B cell (primary cell): ENCODE measurements around the gene RABL6. TPM values are rescaled to one million over a fixed set of nuclear protein-coding genes. Genes with fewer than 3 reads are reported as not detected.
"Not testable (repeated sequence)": the region's sequence is repeated elsewhere in the genome, so short reads cannot be mapped to it uniquely, and the experiment has no call there.

Experiments used
- ATAC-seq: fragments of 200-7000 bp; cut with Tn5 transposase; one replicate; pipeline ENCODE4 v1.10.0; 2021; ENCODE audit warnings: low read depth, mild to moderate bottlenecking, moderate number of reproducible peaks, moderate library complexity
- CTCF ChIA-PET: fragments of 350-600 bp; sonication (Branson Sonifier 250); formaldehyde crosslinking; loops from one replicate; lab custom pipeline; 2021; ENCODE audit warnings: antibody characterized with exemption, inconsistent platforms; lab: Charles Lee
- POLR2A ChIA-PET: fragments of 350-600 bp; sonication (Branson Sonifier 250); formaldehyde crosslinking; loops from one replicate; lab custom pipeline; 2021; ENCODE audit warnings: antibody characterized with exemption; lab: Charles Lee
- DNase-seq: peaks from one replicate; pipeline ENCODE4 v3.0.0; 2013
- H2AFZ ChIP-seq: 2 replicates; pipeline ENCODE4 v1.6.1; 2012; ENCODE audit warnings: mild to moderate bottlenecking, low read depth, low read length; ENCODE audit not compliant: insufficient read depth, poor library complexity, severe bottlenecking
- H3K27ac ChIP-seq, 2 donors: 1 replicate in 1 of 2; 2 replicates in 1 of 2; pipeline ENCODE4 v1.5.1; 2012 to 2013; ENCODE audit warnings: low read length in 2 of 2, mild to moderate bottlenecking in 2 of 2, moderate library complexity in 1 of 2
- H3K27me3 ChIP-seq, 4 experiments: fragments of 200-600 bp in 1 of 4; sonication (generic) in 1 of 4; replicated peaks in 1 of 4; 1 replicate in 2 of 4; 2 replicates in 2 of 4; pipeline versions ENCODE4 v1.6.1 to v1.7.0; 2013 to 2016; ENCODE audit warnings: low read length in 3 of 4, mild to moderate bottlenecking in 2 of 4, mixed read lengths in 1 of 4, moderate library complexity in 1 of 4; ENCODE audit not compliant: insufficient read depth in 4 of 4, control insufficient read depth in 3 of 4; ENCODE audit errors: control extremely low read depth in 1 of 4
- H3K36me3 ChIP-seq, 2 experiments: replicated peaks in 1 of 2; 1 replicate in 1 of 2; 2 replicates in 1 of 2; pipeline versions ENCODE4 v1.6.1 to v1.7.1; 2013; ENCODE audit warnings: low read length in 1 of 2; ENCODE audit not compliant: insufficient read depth in 2 of 2, control insufficient read depth in 1 of 2; ENCODE audit errors: control extremely low read depth in 1 of 2, extremely low read depth in 1 of 2
- H3K4me1 ChIP-seq, 2 donors: fragments of 200-600 bp in 1 of 2; sonication (generic) in 1 of 2; 1 replicate in 1 of 2; 2 replicates in 1 of 2; pipeline versions ENCODE4 v1.5.1 to v1.6.1; 2013 to 2017; ENCODE audit warnings: low read length in 2 of 2; ENCODE audit not compliant: control insufficient read depth in 2 of 2, insufficient read depth in 2 of 2
- H3K4me2 ChIP-seq: replicated peaks from 2 replicates; pipeline ENCODE3; 2012; ENCODE audit warnings: mild to moderate bottlenecking, low read depth, low read length; ENCODE audit not compliant: poor library complexity, severe bottlenecking
- H3K4me3 ChIP-seq, 5 experiments: fragments of 200-600 bp in 1 of 5; sonication (generic) in 1 of 5; 1 replicate in 3 of 5; 2 replicates in 2 of 5; pipeline versions ENCODE4 v1.5.1 to v1.7.0; 2011 to 2016; ENCODE audit warnings: low read length in 4 of 5, mild to moderate bottlenecking in 4 of 5, low read depth in 2 of 5, control low read depth in 1 of 5, moderate library complexity in 1 of 5; ENCODE audit not compliant: insufficient read depth in 1 of 5; ENCODE audit errors: control extremely low read depth in 1 of 5, extremely low read depth in 1 of 5
- H3K79me2 ChIP-seq: fragments of 200-600 bp; sonication (generic); one replicate; pipeline ENCODE4 v1.6.0; 2016; ENCODE audit warnings: low read length; ENCODE audit not compliant: control insufficient read depth, insufficient read depth
- H3K9ac ChIP-seq: fragments of 200-600 bp; sonication (generic); 2 replicates; pipeline ENCODE4 v1.6.1; 2017; ENCODE audit warnings: mild to moderate bottlenecking, low read length, moderate library complexity
- H3K9me3 ChIP-seq, 3 donors: one replicate each; pipeline versions ENCODE4 v1.6.1 to v1.7.1; 2013; ENCODE audit warnings: low read length in 2 of 3; ENCODE audit not compliant: control insufficient read depth in 2 of 3, insufficient read depth in 1 of 3; ENCODE audit errors: control extremely low read depth in 1 of 3
- H4K20me1 ChIP-seq: 2 replicates; pipeline ENCODE4 v1.6.0; 2012; ENCODE audit warnings: mild to moderate bottlenecking, low read length; ENCODE audit not compliant: insufficient read depth, control insufficient read depth, poor library complexity, severe bottlenecking
- H3K27ac Mint-ChIP-seq: one replicate; pipeline ENCODE4 v1.8.0; 2021; ENCODE audit warnings: mixed read lengths
- H3K27me3 Mint-ChIP-seq: one replicate; pipeline ENCODE4 v1.8.0; 2021; ENCODE audit warnings: mixed read lengths
- H3K4me1 Mint-ChIP-seq: one replicate; pipeline ENCODE4 v1.8.0; 2021; ENCODE audit warnings: mixed read lengths
- H3K4me3 Mint-ChIP-seq: one replicate; pipeline ENCODE4 v1.8.0; 2021; ENCODE audit warnings: mixed read lengths
- H3K9me3 Mint-ChIP-seq: one replicate; pipeline ENCODE4 v1.8.0; 2022; ENCODE audit warnings: mixed read lengths; ENCODE audit not compliant: insufficient read depth
- EZH2 ChIP-seq: IDR thresholded peaks from 2 replicates; pipeline ENCODE4 v1.6.1; 2012; ENCODE audit warnings: borderline replicate concordance, low read depth, mild to moderate bottlenecking, moderate library complexity, low read length; ENCODE audit not compliant: insufficient read depth, poor library complexity, severe bottlenecking
- WGBS: methylation state at CpG from one replicate; pipeline ENCODE4 v1.1.5; 2013; ENCODE audit warnings: missing lambda C conversion rate; ENCODE audit not compliant: insufficient coverage; 5-methylcytosine and 5-hydroxymethylcytosine counted together
- intact Hi-C: fragments of 100-400 bp; cut with micrococcal nuclease; formaldehyde crosslinking; loops from one replicate; pipeline ENCODE4 v1.10.0; 2022
- polyA plus RNA-seq: library from polyadenylated mRNA; depleted of rRNA; stranded (reverse); fragments of >200 nt; gene quantifications from 2 replicates; pipeline ENCODE4 v1.2.3, GENCODE V29; 2012
- total RNA-seq, 2 donors: library from RNA; stranded (reverse); fragments of 120-200 nt in 1 of 2; gene quantifications; 1 replicate in 1 of 2; 2 replicates in 1 of 2; pipeline versions ENCODE4 v1.2.3 to v1.2.4, GENCODE V29; 2013 to 2022
- TF ChIP-seq, protein P1 (sequence below): fragments of 200-600 bp; IDR thresholded peaks from one replicate; pipeline ENCODE4 v1.8.0; 2022; ENCODE audit warnings: antibody characterized with exemption, mild to moderate bottlenecking

The RABL6 gene
- total and polyA plus RNA-seq, 2 donors (not counting 1 experiment from before 2014, with no cell fraction given), result 33.6 to 70.5 TPM

DNA sequence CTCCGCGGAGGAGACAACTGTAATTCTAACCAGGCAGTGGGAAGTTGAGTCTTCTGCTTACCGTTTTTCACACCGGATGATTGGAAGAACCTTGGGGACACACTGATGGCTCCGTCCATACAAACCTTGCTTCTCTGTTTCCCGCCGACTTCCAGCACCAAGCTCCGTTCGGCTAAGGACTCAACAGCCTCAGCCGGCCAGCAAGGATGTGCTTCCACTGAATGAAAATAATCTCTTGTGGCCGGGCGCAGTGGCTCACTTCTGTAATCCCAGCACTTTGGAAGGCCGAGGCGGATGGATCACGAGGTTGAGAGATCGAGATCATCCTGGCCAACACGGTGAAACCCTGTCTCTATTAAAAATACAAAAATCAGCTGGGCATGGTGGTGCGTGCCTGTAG lies 60.2 kb downstream of the RABL6 start:
- Mint-ChIP-seq H3K9me3 (no peaks in the 10 kb centered on the region), H3K27me3 (no peaks in the 10 kb centered on the region), H3K4me1 (peaks cover 18% of the 10 kb centered on the region), H3K4me3 (peak overlapping the region; percentile 70), H3K27ac (no peak overlapping the region)
- CTCF ChIA-PET, result no interaction called here
- no peak overlapping the region for H3K27ac ChIP-seq
- H4K20me1 ChIP-seq, result peaks cover 19% of the 10 kb centered on the region
- H3K36me3 ChIP-seq, result peaks cover 0 to 14% of the 10 kb centered on the region in 2 experiments
- no peak overlapping the region for H2AFZ ChIP-seq
- POLR2A ChIA-PET, result no interaction called here
- intact Hi-C loops, result no loop called here
- 96% methylated on average over 18 of the region's 18 CpGs for WGBS
- H3K27me3 ChIP-seq, result no peaks in the 10 kb centered on the region
- no peak overlapping the region for H3K4me3 ChIP-seq
- peaks cover 0 to 11% (median 0%) of the 10 kb centered on the region in 3 donors for H3K9me3 ChIP-seq
- H3K79me2 ChIP-seq, result peaks cover 34% of the 10 kb centered on the region
- H3K4me2 ChIP-seq, result no peak overlapping the region
- no peak overlapping the region for H3K9ac ChIP-seq
- no peak for ATAC-seq
- TF ChIP-seq, protein P1, sequence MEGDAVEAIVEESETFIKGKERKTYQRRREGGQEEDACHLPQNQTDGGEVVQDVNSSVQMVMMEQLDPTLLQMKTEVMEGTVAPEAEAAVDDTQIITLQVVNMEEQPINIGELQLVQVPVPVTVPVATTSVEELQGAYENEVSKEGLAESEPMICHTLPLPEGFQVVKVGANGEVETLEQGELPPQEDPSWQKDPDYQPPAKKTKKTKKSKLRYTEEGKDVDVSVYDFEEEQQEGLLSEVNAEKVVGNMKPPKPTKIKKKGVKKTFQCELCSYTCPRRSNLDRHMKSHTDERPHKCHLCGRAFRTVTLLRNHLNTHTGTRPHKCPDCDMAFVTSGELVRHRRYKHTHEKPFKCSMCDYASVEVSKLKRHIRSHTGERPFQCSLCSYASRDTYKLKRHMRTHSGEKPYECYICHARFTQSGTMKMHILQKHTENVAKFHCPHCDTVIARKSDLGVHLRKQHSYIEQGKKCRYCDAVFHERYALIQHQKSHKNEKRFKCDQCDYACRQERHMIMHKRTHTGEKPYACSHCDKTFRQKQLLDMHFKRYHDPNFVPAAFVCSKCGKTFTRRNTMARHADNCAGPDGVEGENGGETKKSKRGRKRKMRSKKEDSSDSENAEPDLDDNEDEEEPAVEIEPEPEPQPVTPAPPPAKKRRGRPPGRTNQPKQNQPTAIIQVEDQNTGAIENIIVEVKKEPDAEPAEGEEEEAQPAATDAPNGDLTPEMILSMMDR, result no peak
- TF ChIP-seq EZH2, result no peak
- no peak for DNase-seq
- peaks cover 8 to 19% of the 10 kb centered on the region in 2 donors for H3K4me1 ChIP-seq

- H3K27me3 Mint-ChIP-seq, result no peaks in the 10 kb centered on the region
- peaks cover 16% of the 10 kb centered on the region for H3K4me1 Mint-ChIP-seq
- intact Hi-C loops, result no loop called here
- CTCF ChIA-PET, result interaction anchor here (1.2 kb wide), 1 partner anchor 27 kb away, joined by 6 read pairs; the partner anchor contains the start of gene AJM1
- Histone ChIP-seq H3K27ac (no peak overlapping the region), H3K9ac (no peak overlapping the region), H2AFZ (no peak overlapping the region), H3K79me2 (peaks cover 27% of the 10 kb centered on the region), H3K4me3 (no peak overlapping the region), H3K27me3 (no peaks in the 10 kb centered on the region), H3K36me3 (peaks cover 0 to 7% of the 10 kb centered on the region in 2 experiments), H3K4me1 (peaks cover 8 to 19% of the 10 kb centered on the region in 2 donors), H4K20me1 (peaks cover 12% of the 10 kb centered on the region), H3K9me3 (peaks cover 0 to 14% (median 0%) of the 10 kb centered on the region in 3 donors), H3K4me2 (no peak overlapping the region)
- WGBS, result 90% methylated on average over 9 of the region's 11 CpGs
- POLR2A ChIA-PET, result no interaction called here
- H3K9me3 Mint-ChIP-seq, result no peaks in the 10 kb centered on the region
- peak overlapping the region; percentile 38 for H3K27ac Mint-ChIP-seq
- TF ChIP-seq, protein P1, result no peak
- TF ChIP-seq EZH2, result no peak
- DNase-seq, result no peak
- peak overlapping the region; percentile 64 for H3K4me3 Mint-ChIP-seq
- ATAC-seq, result no peak
Observed at GRCh38 chr9:136868644-136869043, 60.9 kb downstream of the RABL6 start.

- H3K9me3 ChIP-seq, result peaks cover 0 to 14% (median 0%) of the 10 kb centered on the region in 3 donors
- peaks cover 13% of the 10 kb centered on the region for H3K4me1 Mint-ChIP-seq
- DNase-seq, H3K9ac ChIP-seq, H3K27ac ChIP-seq, intact Hi-C loops, POLR2A ChIA-PET, ATAC-seq, H3K4me3 Mint-ChIP-seq, H3K9me3 Mint-ChIP-seq, H3K27ac Mint-ChIP-seq, H3K4me3 ChIP-seq, H3K36me3 ChIP-seq, H2AFZ ChIP-seq, H4K20me1 ChIP-seq, H3K27me3 ChIP-seq, H3K27me3 Mint-ChIP-seq, H3K4me2 ChIP-seq: not testable (repeated sequence)
- 100% methylated on average over 1 of the region's 2 CpGs for WGBS
- peaks cover 8 to 19% of the 10 kb centered on the region in 2 donors for H3K4me1 ChIP-seq
- peaks cover 20% of the 10 kb centered on the region for H3K79me2 ChIP-seq
- CTCF ChIA-PET, result interaction anchor here (1.2 kb wide), 1 partner anchor 28 kb away, joined by 6 read pairs; the partner anchor contains the start of gene AJM1
Observed at GRCh38 chr9:136869611-136870010, 61.9 kb downstream of the RABL6 start.
